Breast epithelium (tissue), 4 donors: ENCODE results near the gene RHOV. TPM values are rescaled to one million over a fixed set of nuclear protein-coding genes. Genes with fewer than 3 reads are reported as not detected.
A peak's percentile ranks its signal among the peaks of the same experiment; 100 is the strongest.

Source experiments
- DNase-seq, 2 donors: peaks; one replicate each; pipeline ENCODE4 v3.0.0-alpha.2; 2019; ENCODE audit warnings: low spot score in 2 of 2
- H3K27ac ChIP-seq, 2 donors: fragments of 200-600 bp; sonication (generic) in 1 of 2; one replicate each; pipeline ENCODE4 v1.5.1; 2016 to 2019; ENCODE audit warnings: mild to moderate bottlenecking in 1 of 2
- H3K27me3 ChIP-seq, 2 donors: fragments of 200-600 bp; sonication (generic) in 1 of 2; one replicate each; pipeline versions ENCODE4 v1.5.1 to v1.6.0; 2017 to 2019; ENCODE audit warnings: control low read depth in 1 of 2, mild to moderate bottlenecking in 1 of 2
- H3K36me3 ChIP-seq: fragments of 200-600 bp; one replicate; pipeline ENCODE4 v1.5.1; 2019
- H3K4me1 ChIP-seq, 2 donors: fragments of 200-600 bp; sonication (generic); one replicate each; pipeline ENCODE4 v1.5.1; 2016 to 2019; ENCODE audit warnings: control low read depth in 1 of 2
- H3K4me3 ChIP-seq, 3 donors: fragments of 200-600 bp; sonication (generic); 1 replicate in 2 of 3; 2 replicates in 1 of 3; pipeline ENCODE4 v1.5.1; 2016 to 2019; ENCODE audit warnings: mild to moderate bottlenecking in 3 of 3, moderate library complexity in 2 of 3
- H3K9me3 ChIP-seq, 2 donors: fragments of 200-600 bp; sonication (generic) in 1 of 2; one replicate each; pipeline ENCODE4 v1.5.1; 2016 to 2019; ENCODE audit warnings: control low read depth in 1 of 2
- CTCF ChIP-seq, 3 donors: fragments of 450-650 bp; IDR thresholded peaks; one replicate each; pipeline ENCODE4 v1.5.1; 2016 to 2017; ENCODE audit warnings: antibody characterized with exemption in 3 of 3, mild to moderate bottlenecking in 3 of 3, moderate library complexity in 3 of 3
- POLR2A ChIP-seq: fragments of 450-650 bp; IDR thresholded peaks from one replicate; pipeline ENCODE4 v1.6.1; 2016; ENCODE audit warnings: antibody characterized with exemption, mild to moderate bottlenecking, moderate library complexity
- POLR2AphosphoS5 ChIP-seq, 3 donors: sonication (generic); formaldehyde crosslinking; IDR thresholded peaks; one replicate each; pipeline ENCODE4 v1.6.1; 2017; ENCODE audit warnings: antibody characterized with exemption in 3 of 3
- intact Hi-C: fragments of 100-400 bp; cut with DNase I; formaldehyde crosslinking; loops from one replicate; pipeline ENCODE4 v1.15.1; 2023; ENCODE audit warnings: low total_unique reads
- total RNA-seq, 3 donors: library from RNA; depleted of rRNA; stranded (reverse); fragments of >200 nt; gene quantifications; one replicate each; pipeline ENCODE4 v1.1.0, GENCODE V29; 2016

RHOV gene
- total RNA-seq, 3 donors from 2014 or later: 8.5 to 12.1 TPM; not detected in 1

GRCh38 chr15:40829115-40829514 lies 44.9 kb downstream of the RHOV start:
- H3K9me3 ChIP-seq: no peaks in the 10 kb centered on the region
- peak in 1 of 2 donors; percentile 6 for DNase-seq
- no peak for TF ChIP-seq CTCF (IDR thresholded peaks at IDR 0.05)
- TF ChIP-seq POLR2A: no peak
- no peak for TF ChIP-seq POLR2AphosphoS5 (IDR thresholded peaks at IDR 0.05)
- H3K4me3 ChIP-seq: no peak overlapping the region
- H3K36me3 ChIP-seq: no peaks in the 10 kb centered on the region
- no peaks in the 10 kb centered on the region for H3K27me3 ChIP-seq
- no peaks in the 10 kb centered on the region for H3K4me1 ChIP-seq
- H3K27ac ChIP-seq: no peak overlapping the region
- intact Hi-C loops: no loop called here

- H3K4me3 ChIP-seq: no peak within 1 kb of the TSS
- H3K27me3 ChIP-seq: no peaks in the 10 kb centered on the region
- H3K4me1 ChIP-seq: no peaks in the 10 kb centered on the region
- H3K9me3 ChIP-seq: no peaks in the 10 kb centered on the region
- peak in 1 of 2 donors; percentile 9 for DNase-seq
- intact Hi-C loops: no loop called here
- TF ChIP-seq POLR2A (no peak), POLR2AphosphoS5 (IDR thresholded peaks at IDR 0.05) (no peak), CTCF (IDR thresholded peaks at IDR 0.05) (no peak)
- H3K27ac ChIP-seq: no peak within 1 kb of the TSS
- no peaks in the 10 kb centered on the region for H3K36me3 ChIP-seq
Observed at GRCh38 chr15:40828447-40829036, 45.5 kb downstream of the RHOV start, which contains the start of gene PPP1R14D. TSS of gene PPP1R14D (minus strand) at chr15:40828708. CDS start at chr15:40828641, 67 bp downstream.

- intact Hi-C loops: no loop called here
- no peak for TF ChIP-seq POLR2AphosphoS5 (IDR thresholded peaks at IDR 0.05)
- TF ChIP-seq POLR2A: no peak
- no peak for TF ChIP-seq CTCF (IDR thresholded peaks at IDR 0.05)
Observed at GRCh38 chr15:40826423-40827075, 47.5 kb downstream of the RHOV start.

GRCh38 chr15:40825661-40826422 lies 48.2 kb downstream of the RHOV start:
- intact Hi-C loops: no loop called here
- H3K4me1 ChIP-seq: no peaks in the 10 kb centered on the region
- peak overlapping the region; percentile 30 to 56 for H3K27ac ChIP-seq
- H3K36me3 ChIP-seq: no peaks in the 10 kb centered on the region
- no peak overlapping the region for H3K4me3 ChIP-seq
- H3K27me3 ChIP-seq: no peaks in the 10 kb centered on the region
- H3K9me3 ChIP-seq: no peaks in the 10 kb centered on the region
- TF ChIP-seq CTCF (IDR thresholded peaks at IDR 0.05) (no peak), POLR2A (no peak), POLR2AphosphoS5 (IDR thresholded peaks at IDR 0.05) (no peak)
- DNase-seq: peak in 1 of 2 donors; percentile 9

More at GRCh38 chr15:40826423-40827075, 47.5 kb downstream of the RHOV start:
- H3K27ac ChIP-seq: peak overlapping the region; percentile 30 to 56
- no peaks in the 10 kb centered on the region for H3K4me1 ChIP-seq
- H3K4me3 ChIP-seq: no peak overlapping the region
- no peaks in the 10 kb centered on the region for H3K9me3 ChIP-seq
- no peaks in the 10 kb centered on the region for H3K27me3 ChIP-seq
- no peaks in the 10 kb centered on the region for H3K36me3 ChIP-seq
- DNase-seq: peak in 1 of 2 donors; percentile 2
